Calu3 (cell line): ENCODE results near the gene OSTN. TPM values are rescaled to one million over a fixed set of nuclear protein-coding genes. Genes with fewer than 3 reads are reported as not detected.

Experiments used
- BruUV-seq: library from RNA; stranded (reverse); fragments of 400-500 nt; replicated peaks from 2 replicates; lab custom pipeline; 2021; lab: Mats Ljungman, UMichigan
- CTCF ChIA-PET: fragments of 300-600 bp; sonication (Branson Sonifier 250); formaldehyde crosslinking; loops from one replicate; lab custom pipeline; 2022; ENCODE audit warnings: antibody characterized with exemption; lab: Charles Lee
- DNase-seq: peaks from one replicate; pipeline ENCODE4 v3.0.0; 2022
- H3K27ac Mint-ChIP-seq: one replicate; pipeline ENCODE4 v1.8.0; 2022; ENCODE audit warnings: mixed read lengths; ENCODE audit not compliant: unreplicated experiment
- H3K27me3 Mint-ChIP-seq: one replicate; pipeline ENCODE4 v1.8.0; 2022; ENCODE audit warnings: mixed read lengths; ENCODE audit not compliant: unreplicated experiment
- H3K36me3 Mint-ChIP-seq: one replicate; pipeline ENCODE4 v1.8.0; 2022; ENCODE audit warnings: mild to moderate bottlenecking, moderate library complexity, mixed read lengths; ENCODE audit not compliant: insufficient read depth, unreplicated experiment
- H3K4me1 Mint-ChIP-seq: one replicate; pipeline ENCODE4 v1.8.0; 2022; ENCODE audit warnings: mild to moderate bottlenecking, low read depth, mixed read lengths; ENCODE audit not compliant: unreplicated experiment
- H3K4me3 Mint-ChIP-seq: one replicate; pipeline ENCODE4 v1.8.0; 2022; ENCODE audit warnings: mild to moderate bottlenecking, low read depth, moderate library complexity, mixed read lengths; ENCODE audit not compliant: unreplicated experiment
- H3K9me3 Mint-ChIP-seq: one replicate; pipeline ENCODE4 v1.8.0; 2022; ENCODE audit warnings: low read depth, mixed read lengths; ENCODE audit not compliant: unreplicated experiment
- CTCF ChIP-seq: fragments of 200-600 bp; IDR thresholded peaks from one replicate; pipeline ENCODE4 v1.8.0; 2022; ENCODE audit warnings: antibody characterized with exemption; ENCODE audit not compliant: unreplicated experiment
- intact Hi-C: fragments of 100-400 bp; cut with micrococcal nuclease; formaldehyde crosslinking; loops from one replicate; pipeline ENCODE4 v1.10.0; 2022; ENCODE audit not compliant: unreplicated experiment
- total RNA-seq: library from RNA; stranded (reverse); gene quantifications from 2 replicates; pipeline ENCODE4 v1.2.3, GENCODE V29; 2022

OSTN gene
- total RNA-seq, 1 experiment from 2014 or later = not detected

DNA sequence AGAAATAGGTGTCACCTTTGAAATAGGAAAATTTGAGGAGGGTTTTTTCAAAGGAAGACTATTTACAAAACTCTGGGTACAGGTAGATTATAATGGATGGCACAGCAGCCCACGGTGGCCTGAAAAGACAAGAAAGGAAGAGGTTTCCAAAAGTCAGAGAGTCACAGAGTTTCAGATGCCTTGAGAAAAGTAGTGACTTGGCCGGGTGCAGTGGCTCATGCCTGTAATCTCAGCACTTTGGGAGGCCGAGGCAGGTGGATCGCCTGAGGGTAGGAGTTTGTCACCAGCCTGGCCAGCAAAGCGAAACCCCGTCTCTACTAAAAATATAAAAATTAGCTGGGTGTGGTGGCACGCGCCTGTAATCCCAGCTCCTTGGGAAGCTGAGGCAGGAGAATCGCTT lies 35.2 kb downstream of the OSTN start:
- no peaks in the 10 kb centered on the region for H3K27me3 Mint-ChIP-seq
- CTCF ChIA-PET = no interaction called here
- no TSS peak for BruUV-seq

DNA sequence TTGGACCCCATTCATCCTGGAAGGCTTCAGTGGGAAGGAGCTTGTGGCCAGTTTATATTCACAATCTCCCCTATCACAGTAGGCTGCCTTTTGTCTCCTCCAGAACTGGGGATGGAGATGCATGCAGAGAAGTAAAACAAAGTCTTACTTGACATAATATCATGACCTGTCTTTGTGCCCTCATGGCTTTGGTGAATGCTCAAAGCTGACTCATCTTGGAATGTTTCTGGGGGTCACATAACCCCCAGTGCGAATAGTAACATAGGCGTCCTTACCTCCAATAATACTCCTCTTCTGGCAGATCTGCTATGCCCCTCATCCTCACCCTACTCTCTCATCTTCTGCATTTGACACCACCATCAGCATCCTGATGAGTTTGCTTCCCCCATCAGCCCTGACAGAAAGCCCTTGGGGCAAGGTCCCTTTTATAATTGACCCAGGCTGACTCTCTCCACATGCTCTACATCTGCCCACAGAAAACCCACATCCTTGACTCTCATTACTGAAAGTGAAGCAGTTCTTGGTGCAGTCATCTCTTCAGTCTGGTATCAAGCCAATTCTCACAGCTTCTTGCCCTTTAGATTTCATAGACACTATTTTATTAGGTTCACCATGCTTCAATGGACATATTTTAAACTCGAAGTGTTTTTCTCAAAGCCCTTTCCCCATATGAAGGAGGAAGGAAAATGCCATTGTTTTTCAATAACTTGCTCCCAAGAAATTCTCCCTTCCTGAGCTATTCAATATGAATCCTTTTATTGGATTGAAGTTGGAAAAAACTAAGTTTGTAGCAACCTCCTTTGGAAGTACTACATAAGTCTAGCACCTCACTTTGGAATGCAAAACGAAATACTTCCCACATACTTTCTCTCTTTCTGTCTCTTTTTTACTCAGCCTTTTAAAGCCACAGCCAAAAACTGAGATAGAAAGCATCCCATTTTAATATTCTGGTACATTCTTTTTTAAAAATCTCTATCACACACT lies 36.6 kb downstream of the OSTN start:
- Mint-ChIP-seq H3K9me3 (no peaks in the 10 kb centered on the region), H3K27ac (no peak overlapping the region), H3K36me3 (peaks cover 5% of the 10 kb centered on the region), H3K4me1 (peaks cover 53% of the 10 kb centered on the region), H3K4me3 (no peak overlapping the region), H3K27me3 (no peaks in the 10 kb centered on the region)
- no TSS peak for BruUV-seq
- no peak for TF ChIP-seq CTCF
- intact Hi-C loops = loop anchor here (5.0 kb wide), 1 partner anchor 93 kb away; no protein-coding TSS in a partner anchor
- CTCF ChIA-PET = no interaction called here
- DNase-seq = no peak

More for the DNA sequence above, 35.2 kb downstream of the OSTN start:
- H3K4me3 Mint-ChIP-seq = no peak overlapping the region
- peaks cover 5% of the 10 kb centered on the region for H3K36me3 Mint-ChIP-seq
- intact Hi-C loops = no loop called here
- H3K27ac Mint-ChIP-seq = no peak overlapping the region
- TF ChIP-seq CTCF = no peak
- H3K9me3 Mint-ChIP-seq = no peaks in the 10 kb centered on the region
- H3K4me1 Mint-ChIP-seq = peaks cover 40% of the 10 kb centered on the region
- DNase-seq = no peak

DNA sequence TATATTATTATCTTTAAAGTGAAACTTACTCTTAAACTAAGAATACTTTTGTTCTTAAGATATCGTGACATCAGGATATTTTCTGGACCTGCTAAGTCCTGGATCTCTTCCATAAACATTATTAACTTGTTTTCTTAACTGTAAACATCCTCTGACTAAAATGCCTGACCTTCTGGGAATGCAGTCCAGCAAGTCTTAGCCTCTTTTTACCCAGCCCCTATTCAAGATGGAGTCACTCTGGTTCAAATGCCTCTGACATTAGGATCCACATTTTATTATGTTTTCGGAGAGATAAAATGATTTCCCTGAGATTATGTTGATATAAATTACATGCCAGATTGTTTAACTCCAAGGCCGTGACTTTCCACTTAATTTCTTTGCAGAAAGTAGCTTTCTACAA lies 37.6 kb downstream of the OSTN start:
- no peaks in the 10 kb centered on the region for H3K9me3 Mint-ChIP-seq
- CTCF ChIA-PET = no interaction called here
- no TSS peak for BruUV-seq
- no peaks in the 10 kb centered on the region for H3K27me3 Mint-ChIP-seq
- intact Hi-C loops = loop anchor here (5.0 kb wide), 1 partner anchor 94 kb away; no protein-coding TSS in a partner anchor
- H3K4me3 Mint-ChIP-seq = no peak overlapping the region
- DNase-seq = no peak
- peaks cover 5% of the 10 kb centered on the region for H3K36me3 Mint-ChIP-seq
- no peak overlapping the region for H3K27ac Mint-ChIP-seq
- no peak for TF ChIP-seq CTCF
- H3K4me1 Mint-ChIP-seq = peaks cover 53% of the 10 kb centered on the region

DNA sequence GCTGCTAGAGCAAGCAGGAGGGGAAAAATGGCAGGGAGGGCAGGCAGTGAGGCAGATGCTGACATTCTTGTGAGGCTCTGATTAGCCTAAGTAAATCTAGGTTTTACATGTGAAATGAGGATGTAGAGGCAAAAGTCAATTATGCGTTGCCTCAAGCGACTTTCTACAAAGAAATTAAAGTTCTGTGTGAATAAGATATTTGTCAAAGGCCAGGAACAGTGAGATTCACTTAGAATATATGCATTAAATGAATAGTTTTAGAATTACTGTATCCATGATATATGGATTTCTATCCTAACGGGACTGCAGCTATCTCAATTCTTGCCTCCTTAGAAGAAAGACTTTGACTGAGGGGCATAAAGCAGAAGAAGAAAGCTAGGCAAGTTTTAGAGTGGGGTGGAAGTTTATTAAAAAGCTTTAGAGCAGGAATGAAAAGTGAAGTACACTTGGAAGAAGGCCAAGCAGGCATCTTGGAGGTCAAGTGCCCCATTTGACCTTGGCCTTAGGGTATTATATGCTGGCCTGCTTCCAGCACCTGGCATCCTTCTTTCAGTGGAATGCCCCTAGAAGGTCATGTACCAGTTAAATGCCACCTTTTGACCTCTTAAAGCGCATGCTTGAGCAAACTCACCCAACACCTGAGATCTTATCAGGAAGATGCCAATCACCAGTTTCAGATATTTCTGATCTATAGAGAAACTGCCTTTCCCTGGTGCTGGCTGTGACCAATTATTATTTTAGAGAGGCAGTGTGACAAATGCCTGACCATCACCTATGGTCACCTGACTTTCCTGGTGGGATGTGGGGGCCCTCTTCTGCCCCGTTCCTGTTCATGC lies 38.2 kb downstream of the OSTN start:
- Mint-ChIP-seq H3K4me3 (no peak overlapping the region), H3K27me3 (no peaks in the 10 kb centered on the region), H3K4me1 (peaks cover 53% of the 10 kb centered on the region), H3K9me3 (no peaks in the 10 kb centered on the region), H3K27ac (peak overlapping the region; percentile 51), H3K36me3 (peaks cover 5% of the 10 kb centered on the region)
- CTCF ChIA-PET = interaction anchor here (1.0 kb wide), 1 partner anchor 1113 kb away, joined by 3 read pairs; no protein-coding TSS in a partner anchor
- no TSS peak for BruUV-seq
- intact Hi-C loops = loop anchor here (5.0 kb wide), 1 partner anchor 95 kb away; no protein-coding TSS in a partner anchor
- DNase-seq = no peak
- no peak for TF ChIP-seq CTCF
